PFSK-1 (cell line): ENCODE data around the gene SLC25A14.

Experiments used
- FOXP2 ChIP-seq: optimal IDR thresholded peaks from 2 replicates; pipeline ENCODE3; 2011; ENCODE audit warnings: borderline replicate concordance, control low read depth, inconsistent platforms; ENCODE audit not compliant: insufficient read depth; ENCODE audit errors: extremely low read length, extremely low read depth
- POLR2AphosphoS5 ChIP-seq: IDR thresholded peaks from 2 replicates; pipeline ENCODE4 v1.6.1; 2012; ENCODE audit warnings: low read depth, mild to moderate bottlenecking, control low read depth, low read length, moderate library complexity
- REST ChIP-seq, 2 experiments: IDR thresholded peaks; 2 replicates each; pipeline versions ENCODE4 v1.6.1 to v1.8.0; 2011 to 2012; ENCODE audit warnings: low read depth in 2 of 2, low read length in 2 of 2, control low read depth in 1 of 2, inconsistent platforms in 1 of 2, mild to moderate bottlenecking in 1 of 2, moderate library complexity in 1 of 2; ENCODE audit not compliant: insufficient read depth in 1 of 2
- SIN3A ChIP-seq: IDR thresholded peaks from 2 replicates; pipeline ENCODE4 v1.6.1; 2012; ENCODE audit warnings: mild to moderate bottlenecking, low read length, moderate library complexity, borderline replicate concordance; ENCODE audit not compliant: insufficient read depth
- TAF1 ChIP-seq: IDR thresholded peaks from 2 replicates; pipeline ENCODE4 v1.6.1; 2012; ENCODE audit warnings: low read length, control low read depth, borderline replicate concordance; ENCODE audit not compliant: insufficient read depth

The SLC25A14 gene

GRCh38 chrX:130321550-130321949 is 18.2 kb upstream of the SLC25A14 start:
- TF ChIP-seq FOXP2 (no peak), TAF1 (no peak)

GRCh38 chrX:130330146-130330545 is 9.6 kb upstream of the SLC25A14 start:
- TF ChIP-seq SIN3A (no peak), POLR2AphosphoS5 (no peak), REST (IDR thresholded peaks at IDR 0.05; ENCODE audit: insufficient read depth in 1 of 2, low read depth in 2 of 2, low read length in 2 of 2) (no peak), TAF1 (no peak)

GRCh38 chrX:130330706-130331105 is 9.0 kb upstream of the SLC25A14 start:
- TF ChIP-seq SIN3A (no peak), REST (IDR thresholded peaks at IDR 0.05; ENCODE audit: insufficient read depth in 1 of 2, low read depth in 2 of 2, low read length in 2 of 2) (no peak), POLR2AphosphoS5 (no peak), FOXP2 (no peak), TAF1 (no peak)

GRCh38 chrX:130336531-130336930 is 3.2 kb upstream of the SLC25A14 start:
- no peak for TF ChIP-seq REST (IDR thresholded peaks at IDR 0.05; ENCODE audit: insufficient read depth in 1 of 2, low read depth in 2 of 2, low read length in 2 of 2)
- no peak for TF ChIP-seq POLR2AphosphoS5
- no peak for TF ChIP-seq TAF1
- no peak for TF ChIP-seq FOXP2
- no peak for TF ChIP-seq SIN3A

GRCh38 chrX:130340271-130340670 is 552 bp downstream of the SLC25A14 start:
- TF ChIP-seq TAF1 (no peak), FOXP2 (no peak), SIN3A (no peak)

- TF ChIP-seq POLR2AphosphoS5: no peak
Measured at GRCh38 chrX:130343411-130343810, 3.7 kb downstream of the SLC25A14 start.

- TF ChIP-seq POLR2AphosphoS5 (no peak), FOXP2 (no peak), SIN3A (no peak), TAF1 (no peak), REST (IDR thresholded peaks at IDR 0.05; ENCODE audit: insufficient read depth in 1 of 2, low read depth in 2 of 2, low read length in 2 of 2) (no peak)
Measured at GRCh38 chrX:130347321-130347720, 7.6 kb downstream of the SLC25A14 start.
